HG02970 (cell line): ENCODE measurements around the gene KIAA1958.

ENCODE experiments used
- ATAC-seq: cut with Tn5 transposase; IDR thresholded peaks from one replicate; pipeline ENCODE4 v1.9.1; 2021; ENCODE audit warnings: mild to moderate bottlenecking, moderate library complexity, moderate number of reproducible peaks; ENCODE audit not compliant: unreplicated experiment, low FRiP score

Gene KIAA1958

GRCh38 chr9:112486221-112487007 is at the start of gene KIAA1958:
Gene KIAA1958 (plus strand): TSS chr9:112486827. CDS start chr9:112574081, 87,254 bp downstream.
- peak; percentile 84 for ATAC-seq

- no peak for ATAC-seq
Observed at GRCh38 chr9:112437406-112437805, 49.2 kb upstream of the KIAA1958 start.

GRCh38 chr9:112439171-112439570 is 47.5 kb upstream of the KIAA1958 start:
- no peak for ATAC-seq

- ATAC-seq, result no peak
Observed at GRCh38 chr9:112439825-112440224, 46.8 kb upstream of the KIAA1958 start.

GRCh38 chr9:112443200-112443599 is 43.4 kb upstream of the KIAA1958 start:
- no peak for ATAC-seq

- ATAC-seq, result no peak
Observed at GRCh38 chr9:112443636-112444035, 43.0 kb upstream of the KIAA1958 start.

GRCh38 chr9:112445196-112445595 is 41.4 kb upstream of the KIAA1958 start:
- no peak for ATAC-seq

- no peak for ATAC-seq
Observed at GRCh38 chr9:112446080-112446479, 40.5 kb upstream of the KIAA1958 start.

GRCh38 chr9:112446526-112446925 is 40.1 kb upstream of the KIAA1958 start:
- no peak for ATAC-seq

- ATAC-seq, result no peak
Observed at GRCh38 chr9:112447283-112447761, 39.3 kb upstream of the KIAA1958 start.

- ATAC-seq, result no peak
Observed at GRCh38 chr9:112462855-112463254, 23.8 kb upstream of the KIAA1958 start.

GRCh38 chr9:112465352-112465751 is 21.3 kb upstream of the KIAA1958 start:
- no peak for ATAC-seq

GRCh38 chr9:112472996-112473395 is 13.6 kb upstream of the KIAA1958 start:
- ATAC-seq, result no peak

GRCh38 chr9:112473986-112474385 is 12.6 kb upstream of the KIAA1958 start:
- ATAC-seq, result no peak

GRCh38 chr9:112475318-112475717 is 11.3 kb upstream of the KIAA1958 start:
- ATAC-seq, result no peak

GRCh38 chr9:112477330-112477729 is 9.3 kb upstream of the KIAA1958 start:
- ATAC-seq, result no peak

- ATAC-seq, result no peak
Observed at GRCh38 chr9:112479221-112479620, 7.4 kb upstream of the KIAA1958 start.

GRCh38 chr9:112484607-112485006 is 2.0 kb upstream of the KIAA1958 start:
- ATAC-seq, result no peak

GRCh38 chr9:112485574-112485973 is 1.1 kb upstream of the KIAA1958 start:
- ATAC-seq, result no peak

GRCh38 chr9:112487008-112487798 is 576 bp downstream of the KIAA1958 start:
- peak; percentile 40 for ATAC-seq

- no peak for ATAC-seq
Observed at GRCh38 chr9:112487799-112488340, 1.2 kb downstream of the KIAA1958 start.
